NCI-H345 (cell line): ENCODE data around the gene RTN4R.

Experiments used
- DNase-seq: peaks from one replicate; lab custom pipeline; 2025; lab: John Stamatoyannopoulos, UW

The RTN4R gene

DNA sequence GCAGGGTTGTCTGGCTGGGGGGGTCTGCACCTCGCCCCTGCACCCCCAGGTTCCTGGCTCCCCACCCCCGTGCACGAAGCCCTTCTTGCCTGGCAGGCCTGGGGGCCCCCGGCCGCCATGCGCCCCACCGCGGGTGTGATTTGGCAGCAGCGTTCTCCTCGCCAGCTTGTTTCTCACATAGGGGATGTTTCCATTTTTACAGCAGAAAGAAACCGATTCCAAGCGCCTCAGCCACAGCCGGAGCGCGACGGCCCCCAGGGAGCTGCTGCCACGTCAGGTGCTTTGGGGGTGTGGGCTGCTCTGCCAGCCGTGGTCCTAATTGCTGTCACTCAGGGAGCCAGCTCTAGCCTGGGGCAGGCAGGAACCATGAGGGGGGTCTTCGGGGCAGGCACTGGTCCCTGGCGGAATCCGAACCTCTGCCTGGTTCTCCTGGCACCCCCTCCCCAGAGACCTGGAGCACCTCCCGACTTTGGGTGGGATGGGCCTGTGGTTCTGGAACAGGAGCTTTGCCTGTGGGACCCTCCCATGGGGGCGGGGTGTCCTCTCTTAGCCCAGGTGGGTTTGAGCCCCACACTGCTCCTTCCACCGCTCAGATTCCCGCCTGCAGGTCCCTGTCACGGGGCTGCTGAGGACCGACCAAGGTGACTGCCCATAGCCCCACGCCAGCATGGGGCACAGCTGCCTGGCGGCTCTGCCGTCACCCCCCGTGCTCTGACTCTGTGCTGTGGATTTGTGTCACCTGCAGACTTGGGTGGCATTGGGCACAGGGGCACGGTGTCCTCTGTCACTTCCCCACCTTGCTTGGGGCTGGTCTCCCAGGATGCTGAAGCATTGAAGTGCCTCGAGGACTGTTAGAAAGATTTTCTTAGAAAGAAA, 54.0 kb downstream of the RTN4R start:
- no peak for DNase-seq

DNA sequence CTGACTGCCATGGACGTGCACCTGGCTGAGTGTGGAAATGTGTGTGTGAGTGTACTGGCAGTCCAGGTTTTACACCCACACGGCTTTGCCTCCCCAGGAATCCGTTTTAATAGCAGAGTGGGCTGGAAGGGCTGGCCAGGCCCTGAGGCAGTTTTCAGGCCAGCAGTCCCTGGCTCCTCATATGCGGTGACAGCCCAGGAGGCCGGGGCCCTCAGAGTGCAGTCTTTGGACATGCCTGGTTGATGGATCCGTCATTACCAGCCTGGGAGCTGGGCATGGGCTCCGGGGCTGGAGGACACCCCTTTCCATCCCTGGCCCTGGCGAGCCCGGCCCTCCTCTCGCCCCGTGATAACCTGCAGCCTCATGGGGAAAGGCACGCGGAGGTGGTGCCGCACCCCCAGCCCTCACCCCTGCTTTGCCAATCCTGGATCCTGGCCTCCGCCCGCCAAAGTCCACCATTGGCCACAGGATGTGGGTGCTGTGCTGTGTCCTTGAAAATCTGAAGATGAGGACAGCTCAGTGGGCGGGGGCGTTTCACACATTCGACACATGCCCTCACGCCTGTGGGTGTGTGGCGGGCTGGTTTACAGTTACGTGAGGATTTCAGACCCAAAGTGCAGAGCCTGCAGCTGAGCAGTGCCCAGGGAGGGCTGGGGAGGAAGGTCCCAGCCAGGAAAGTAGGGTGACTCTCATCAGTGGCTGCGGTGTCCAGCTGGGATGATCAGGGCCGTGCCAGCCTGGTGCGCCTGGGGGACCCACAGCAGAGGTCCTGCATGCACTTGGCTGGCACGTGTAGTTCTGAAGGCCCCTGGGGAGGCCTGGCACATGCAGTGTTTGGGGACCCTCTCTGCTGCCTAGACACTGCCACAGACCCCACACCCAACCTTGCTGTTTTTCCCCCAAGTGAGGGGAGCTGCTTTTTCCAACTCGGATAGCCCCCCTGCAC, 55.1 kb downstream of the RTN4R start:
- no peak for DNase-seq

DNA sequence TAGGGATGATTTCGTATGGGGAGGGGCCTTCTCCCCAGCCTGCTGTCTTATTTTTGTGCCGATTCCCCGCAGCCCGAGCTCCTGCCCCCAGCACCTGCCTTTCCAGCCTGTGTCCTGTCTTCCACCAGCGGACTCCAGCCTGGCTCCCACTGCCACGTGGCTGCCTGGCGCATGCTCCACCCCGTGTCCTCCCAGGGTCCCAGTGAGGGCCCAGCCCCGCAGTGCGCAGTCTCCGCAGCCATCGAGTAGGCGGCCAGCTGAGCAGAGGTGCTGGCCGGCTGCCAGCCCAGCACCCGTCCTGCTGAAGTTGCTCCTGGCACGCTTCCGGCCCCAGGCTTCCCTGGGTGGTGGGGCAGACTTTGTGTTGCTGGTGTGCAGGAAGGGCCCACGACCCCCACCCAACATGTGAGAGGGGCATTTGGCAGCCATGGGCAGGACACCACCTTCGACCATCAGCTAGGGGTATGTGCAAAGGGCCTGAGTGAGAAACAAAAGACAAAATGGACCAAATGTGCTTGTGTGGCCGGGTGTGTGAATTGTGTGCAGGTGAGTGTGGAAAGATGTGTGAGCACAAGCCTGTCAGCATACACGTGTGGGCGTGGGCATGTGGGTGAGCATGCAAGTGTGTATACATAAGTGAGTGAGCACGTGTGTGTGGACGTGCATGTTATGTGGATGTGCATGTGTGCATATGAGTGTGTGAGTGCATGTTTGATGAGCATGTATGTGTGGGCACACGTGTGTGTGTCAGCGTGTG, 55.9 kb downstream of the RTN4R start:
- DNase-seq = peak; percentile 88

DNA sequence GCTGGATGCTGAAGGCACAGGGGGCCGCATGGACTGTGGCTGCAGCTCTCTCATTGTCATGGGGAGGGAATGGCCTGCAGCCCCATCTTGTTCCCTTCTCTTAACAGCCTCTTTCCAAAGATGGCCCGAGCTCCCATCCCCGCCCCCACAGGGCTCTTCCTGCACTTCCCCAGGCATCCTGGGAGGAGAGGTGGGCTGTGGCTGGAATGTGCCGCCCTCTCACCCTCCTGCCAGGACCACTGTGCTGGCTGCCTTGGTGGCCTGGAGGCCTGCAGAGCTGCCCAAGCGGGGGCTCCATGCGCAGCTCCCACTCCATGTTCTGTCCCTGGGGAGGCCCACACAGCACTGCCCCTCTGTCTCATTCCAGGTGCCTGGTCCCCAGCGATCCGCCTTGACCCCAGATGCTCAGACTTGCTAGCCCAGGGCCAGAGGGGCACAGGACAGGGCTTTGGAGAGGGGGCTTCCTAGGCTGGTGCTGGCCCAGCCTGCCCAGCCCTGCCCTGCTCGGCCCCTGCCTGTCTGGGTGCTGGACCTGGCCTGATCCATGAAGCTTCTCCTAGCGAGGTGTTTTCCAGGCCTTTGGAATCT, 56.6 kb downstream of the RTN4R start:
- DNase-seq = no peak

DNA sequence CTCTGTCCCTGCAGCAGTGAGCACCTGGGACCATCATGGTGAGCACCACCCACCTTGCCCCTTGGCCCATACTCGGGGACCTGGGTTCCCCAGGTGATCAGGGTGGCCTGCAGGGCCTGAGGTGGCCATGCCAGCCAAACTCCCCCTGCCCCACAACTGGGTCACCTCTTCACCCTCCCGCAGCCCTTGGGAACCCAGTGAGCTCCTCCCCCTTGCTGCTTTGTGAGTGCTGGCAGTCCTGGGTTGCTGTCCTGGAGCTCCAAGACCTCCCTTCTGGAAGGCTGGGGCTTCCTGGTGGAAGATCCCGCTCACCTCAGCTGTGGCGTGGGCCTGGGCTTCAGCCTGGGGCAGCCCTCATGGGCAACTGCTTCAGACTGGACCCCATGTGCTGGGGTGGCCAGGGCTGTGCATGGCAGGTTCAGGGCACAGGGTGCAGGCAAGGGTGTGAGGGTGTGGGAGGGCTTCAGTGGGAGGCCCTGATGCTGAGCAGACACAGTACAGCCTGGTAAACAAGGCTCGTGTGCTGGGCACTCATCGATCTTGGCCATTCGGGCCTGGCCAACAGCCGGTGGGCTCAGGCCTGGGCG, 57.6 kb downstream of the RTN4R start:
- DNase-seq = no peak

DNA sequence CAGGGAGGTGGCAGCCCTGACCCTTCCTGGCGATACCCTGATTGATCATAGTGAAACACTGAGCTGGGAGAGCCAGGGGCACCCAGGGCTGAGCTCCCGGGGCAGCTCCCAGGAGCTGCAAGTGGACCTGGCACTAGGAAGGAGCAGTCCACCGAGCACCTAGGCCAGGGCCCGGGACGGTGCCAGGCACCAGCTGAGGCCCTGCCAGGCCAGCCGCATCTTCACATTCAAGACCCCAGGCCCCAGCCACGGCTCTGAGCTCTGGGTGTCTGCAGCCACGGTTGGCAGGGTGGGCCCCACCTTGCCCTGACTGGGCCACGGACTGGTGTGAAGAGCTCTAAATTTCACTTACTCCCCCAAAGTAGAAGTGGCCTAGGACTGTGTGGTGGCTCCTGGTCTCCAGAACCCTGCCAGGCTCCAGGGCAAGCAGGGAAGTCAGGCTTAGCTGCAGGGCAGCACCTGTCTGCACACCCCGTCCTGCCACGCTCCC, 58.3 kb downstream of the RTN4R start:
- DNase-seq = no peak

DNA sequence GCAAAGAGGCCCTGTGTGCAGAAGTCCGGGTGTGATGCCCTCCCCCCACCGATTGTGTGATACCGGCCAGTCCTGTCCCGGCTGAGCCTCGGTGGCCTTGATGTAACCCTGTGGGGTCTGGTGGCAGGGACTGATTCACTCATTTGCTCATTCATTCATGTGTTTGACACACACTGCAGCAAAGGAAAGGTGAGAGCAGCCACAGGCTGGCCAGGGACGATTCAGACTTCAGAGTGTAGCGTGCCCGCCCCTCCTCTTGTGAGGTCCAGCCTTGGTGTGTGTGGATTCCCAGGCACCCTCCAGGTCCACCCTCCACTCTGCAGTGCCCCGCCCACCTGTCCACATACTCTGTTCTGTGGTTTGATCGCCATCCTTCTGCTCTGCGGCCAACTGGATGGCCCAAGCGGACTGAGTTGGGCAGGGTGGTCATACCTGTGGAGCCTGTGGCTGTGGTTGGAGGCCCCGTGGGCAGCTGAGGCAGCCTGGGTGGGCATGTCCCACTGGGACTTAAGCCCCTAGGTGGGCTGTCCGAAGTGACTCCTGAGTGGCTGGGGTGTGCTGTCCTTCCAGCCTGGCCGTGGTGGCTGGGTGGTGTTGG, 59.3 kb downstream of the RTN4R start:
- no peak for DNase-seq

DNA sequence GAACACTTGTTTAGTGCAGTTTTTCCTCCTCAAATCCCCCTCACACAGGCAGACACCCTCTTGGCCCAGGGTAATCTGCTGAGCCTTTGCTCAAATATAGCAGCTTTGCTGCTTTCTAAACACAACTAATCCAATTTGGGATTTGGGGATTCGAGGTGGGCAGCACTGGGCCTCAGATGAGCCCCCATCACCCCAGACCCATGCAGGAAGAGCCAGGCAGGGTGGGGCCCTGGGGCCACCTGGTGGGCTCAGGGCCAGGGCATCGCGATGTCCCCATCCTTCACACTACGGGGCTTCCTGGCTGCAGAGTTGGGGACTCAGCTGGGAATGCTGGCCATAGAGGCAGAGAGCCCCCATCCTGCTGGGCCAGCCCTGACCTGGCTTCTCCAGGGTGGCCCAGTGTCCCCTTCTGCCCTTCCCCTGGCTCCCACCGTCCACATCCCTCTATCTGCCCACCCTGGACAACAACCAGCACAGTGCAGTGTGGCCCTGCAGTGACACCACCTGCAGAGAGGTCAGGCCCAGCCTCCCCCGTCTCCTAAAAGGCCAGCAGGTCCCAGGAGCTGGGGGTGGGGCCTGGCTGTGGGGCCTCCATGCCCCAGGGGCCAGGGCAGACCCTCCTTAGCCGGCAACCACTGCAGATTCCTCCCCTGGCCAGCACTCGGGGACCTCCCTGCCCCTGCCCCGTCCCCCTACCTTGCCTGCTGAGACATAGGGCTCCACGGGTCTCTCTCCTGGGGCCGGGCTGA, 60.7 kb downstream of the RTN4R start:
- no peak for DNase-seq

DNA sequence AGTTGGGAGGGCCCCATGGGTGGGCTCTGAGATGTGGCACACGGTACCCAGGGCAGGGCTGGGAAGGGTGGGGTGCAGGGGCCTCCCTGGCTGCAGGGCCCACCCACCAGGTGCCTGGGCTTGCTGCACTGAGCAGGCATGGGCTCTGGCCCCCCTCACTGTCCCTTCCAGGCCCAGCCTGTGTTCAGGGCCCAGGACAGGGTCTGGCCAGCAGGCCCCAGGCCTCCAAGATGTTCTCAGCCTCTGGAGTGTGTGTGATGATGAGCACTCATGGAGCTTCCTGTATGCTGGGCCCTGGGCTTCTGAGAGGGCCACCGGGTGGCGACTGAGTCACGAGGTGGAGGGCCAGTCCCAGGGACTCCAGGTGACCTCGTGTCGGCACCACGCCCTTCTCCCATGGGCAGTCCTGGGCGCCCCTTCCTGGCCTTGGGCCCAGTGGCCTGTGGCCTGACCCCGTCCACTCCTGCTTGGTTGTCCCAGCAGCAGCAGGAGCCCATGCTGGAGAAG, 61.4 kb downstream of the RTN4R start:
- no peak for DNase-seq

DNA sequence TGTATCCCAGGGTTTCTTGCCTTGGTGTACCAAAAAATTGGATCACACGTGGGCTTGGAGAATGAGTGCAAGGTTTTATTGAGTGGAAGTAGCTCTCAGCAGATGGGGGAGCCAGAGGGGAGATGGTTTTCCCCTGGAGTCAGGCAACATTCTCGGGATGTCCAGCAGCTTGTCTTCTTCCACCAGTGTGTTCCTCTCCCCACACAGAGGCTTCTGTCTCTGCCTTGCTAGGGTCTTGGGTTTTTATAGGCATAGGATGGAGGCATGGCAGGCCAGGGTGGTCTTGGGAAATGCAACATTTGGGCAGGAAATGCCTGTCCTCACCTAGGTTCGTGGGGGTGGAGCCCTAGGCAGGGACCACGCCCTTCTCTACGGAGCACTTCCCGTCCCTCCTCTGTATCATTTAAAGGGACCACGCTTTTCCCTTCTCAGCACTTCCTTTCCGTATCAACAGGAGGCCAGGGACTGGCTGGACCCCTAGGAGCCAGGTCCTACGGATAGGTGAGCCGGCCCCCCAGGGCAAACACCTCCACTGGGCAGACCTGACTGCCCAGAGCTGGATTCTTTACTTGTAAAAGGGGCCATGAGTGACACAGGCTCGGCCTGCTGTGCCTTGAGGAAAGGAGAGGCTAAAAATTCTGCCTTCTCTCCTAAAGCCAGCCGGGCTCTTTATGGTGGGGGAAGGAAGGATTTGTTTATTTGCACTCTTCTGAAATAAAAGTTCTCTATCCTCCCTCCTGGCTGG, 62.0 kb downstream of the RTN4R start:
- DNase-seq = no peak

DNA sequence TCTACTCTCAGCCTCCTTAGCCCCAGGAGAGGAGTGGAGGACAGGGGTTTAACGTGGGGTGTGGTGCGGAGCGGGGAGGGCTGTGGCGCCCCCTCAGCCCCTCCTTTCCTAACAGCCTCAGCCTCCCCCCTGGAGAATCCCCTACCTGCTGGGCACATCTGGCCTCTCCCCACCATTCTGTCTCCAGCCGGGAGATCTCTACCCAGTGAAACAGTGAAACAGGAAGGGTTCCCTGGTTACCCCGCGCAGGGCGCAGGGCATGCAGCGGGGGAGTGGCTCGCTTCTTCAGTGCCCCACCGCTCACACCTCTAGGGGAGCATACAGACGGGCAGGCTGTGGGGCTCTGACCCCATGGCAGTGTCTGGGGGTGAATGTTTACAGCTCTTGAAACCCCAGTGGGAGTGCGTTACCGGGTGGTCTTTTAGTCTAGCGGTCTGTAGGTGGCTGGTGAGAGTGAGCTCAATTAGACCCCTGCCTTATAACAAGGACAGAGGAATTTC, 62.6 kb downstream of the RTN4R start:
- DNase-seq = no peak

DNA sequence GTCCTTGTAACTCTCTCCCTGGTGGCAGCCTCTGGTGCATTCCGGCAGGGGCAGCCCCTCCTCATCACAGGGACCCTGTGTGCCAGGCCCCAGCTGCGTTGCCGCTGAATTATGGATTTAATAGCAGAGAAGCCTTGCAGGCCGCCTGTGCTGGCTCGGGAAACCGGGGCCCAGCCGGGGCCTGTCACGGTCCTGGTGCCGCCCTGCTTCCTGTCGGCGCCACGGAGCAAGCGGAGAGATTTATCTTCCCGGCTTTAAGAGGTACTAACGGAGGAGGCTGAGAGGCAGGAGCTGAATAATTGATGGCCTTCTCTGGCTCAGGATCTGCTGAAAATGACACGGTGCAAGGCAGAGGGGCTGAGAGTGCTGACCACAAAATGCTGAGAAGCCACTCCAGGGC, 63.3 kb downstream of the RTN4R start:
- DNase-seq = no peak

DNA sequence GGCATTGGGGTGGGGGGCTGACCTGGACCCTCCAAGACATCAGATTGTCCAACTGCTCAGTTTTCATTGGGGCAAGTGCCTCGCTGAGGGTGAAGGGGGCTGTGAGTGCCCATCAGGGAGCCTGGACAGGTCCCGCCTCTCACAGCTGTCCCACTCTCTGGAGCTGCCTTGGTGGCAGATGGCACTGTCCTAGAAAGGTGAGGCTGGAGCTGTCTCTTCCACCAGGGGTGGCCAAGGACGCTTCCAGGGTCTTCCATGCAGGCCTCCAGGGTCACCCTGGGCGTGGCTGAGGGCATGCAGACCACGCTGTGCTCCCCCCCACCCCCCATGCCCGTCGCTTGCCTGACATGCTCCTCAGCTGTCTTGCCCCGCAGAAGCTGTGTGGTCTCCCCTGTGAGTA, 63.8 kb downstream of the RTN4R start:
- DNase-seq = no peak

DNA sequence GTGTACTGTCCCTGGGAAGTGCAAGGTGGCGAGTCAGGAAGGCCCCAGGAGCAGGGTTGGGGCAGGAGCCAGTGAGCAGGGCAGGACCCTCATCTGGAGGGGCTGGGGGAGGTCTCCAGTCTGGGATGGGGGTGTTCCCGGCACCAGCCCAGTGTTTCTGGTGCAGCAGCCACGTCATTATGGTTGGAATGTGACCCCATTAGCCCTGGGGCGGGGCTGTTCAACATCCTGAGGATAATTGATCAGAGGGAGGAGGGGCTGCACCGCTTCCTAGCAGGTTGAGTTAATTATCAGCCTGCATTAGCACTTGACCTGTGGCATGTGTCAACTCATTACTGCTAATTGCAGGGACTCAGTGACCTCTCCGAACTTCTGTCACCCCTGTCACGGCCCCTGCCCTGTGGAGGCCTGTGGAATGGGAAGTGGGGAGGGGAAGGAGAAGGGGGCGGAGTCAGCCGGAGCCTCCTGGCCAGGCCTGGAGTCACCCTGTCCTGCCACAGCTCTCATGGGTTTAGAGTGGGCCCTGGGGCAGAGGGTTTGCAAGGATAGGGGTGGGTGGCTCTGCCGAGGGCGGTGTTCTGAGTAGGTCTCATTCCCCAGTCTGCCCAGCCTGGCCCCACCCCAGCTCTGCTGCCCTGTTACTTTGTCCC, 64.4 kb downstream of the RTN4R start:
- no peak for DNase-seq

DNA sequence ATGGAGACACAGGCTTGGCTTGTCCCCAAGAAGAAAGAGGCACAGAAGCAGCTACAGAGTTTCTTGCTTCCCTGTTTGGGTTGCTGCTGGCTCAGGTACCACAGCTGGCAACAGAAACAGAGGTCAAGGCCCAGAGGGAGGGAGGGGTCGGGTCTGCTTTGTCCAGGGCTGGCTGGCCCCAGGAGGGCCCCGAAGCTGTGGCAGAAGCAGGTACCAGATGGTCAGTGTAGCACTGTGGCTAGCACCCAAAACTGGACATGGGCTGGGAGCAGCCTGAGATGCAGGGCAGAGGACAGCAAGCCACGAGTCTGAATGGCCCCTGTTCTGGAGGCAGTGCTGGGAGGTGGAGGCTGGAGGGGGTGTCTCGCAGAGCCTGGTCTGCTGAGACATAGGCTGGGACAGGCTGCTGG, 65.0 kb downstream of the RTN4R start:
- no peak for DNase-seq

DNA sequence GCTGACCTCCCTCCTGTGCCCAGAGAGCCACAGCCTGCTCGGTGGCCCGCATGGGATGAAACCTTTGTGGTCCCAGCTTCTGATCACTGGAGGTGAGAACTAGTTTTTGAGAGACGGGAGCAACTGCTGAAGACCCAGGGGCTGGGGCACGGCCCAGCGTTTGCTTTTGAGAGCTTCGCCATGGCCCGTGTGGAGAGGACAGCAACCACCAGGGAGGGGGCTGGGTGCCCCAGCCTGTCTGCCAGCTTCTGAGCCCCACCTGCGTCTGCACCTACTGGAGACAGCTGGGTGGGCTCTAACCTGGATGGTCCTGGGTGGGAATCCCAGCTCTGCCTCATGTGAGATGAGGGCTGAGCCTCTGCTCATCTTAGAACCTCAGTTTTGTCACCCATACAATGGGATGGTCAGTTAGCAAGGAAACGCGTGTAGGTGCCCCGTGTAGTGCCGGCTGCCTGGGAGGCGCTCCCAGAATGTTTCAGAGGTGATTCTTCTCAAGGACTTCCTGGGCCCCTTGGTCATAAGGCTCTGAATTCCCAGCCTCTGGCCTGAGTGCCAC, 66.2 kb downstream of the RTN4R start:
- DNase-seq = no peak

DNA sequence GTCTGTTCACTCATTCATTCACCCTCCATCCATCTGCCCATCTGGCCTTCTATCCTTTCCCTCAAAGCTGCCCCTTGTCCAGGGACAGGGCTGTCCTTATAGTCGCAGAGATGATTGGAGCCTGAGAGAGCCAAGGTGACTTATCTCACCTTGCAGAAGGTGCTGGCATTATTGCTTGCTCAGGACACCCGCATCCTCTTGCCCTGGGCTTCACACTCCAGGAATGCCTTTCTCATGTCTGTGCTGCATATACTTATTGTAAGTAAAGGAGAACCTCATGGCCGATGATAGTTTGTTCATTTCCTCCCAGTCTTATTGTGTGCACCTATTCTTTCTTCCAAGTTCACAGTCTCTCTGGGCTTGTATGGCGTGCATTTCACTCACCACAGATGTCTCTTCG, 68.2 kb downstream of the RTN4R start:
- no peak for DNase-seq

DNA sequence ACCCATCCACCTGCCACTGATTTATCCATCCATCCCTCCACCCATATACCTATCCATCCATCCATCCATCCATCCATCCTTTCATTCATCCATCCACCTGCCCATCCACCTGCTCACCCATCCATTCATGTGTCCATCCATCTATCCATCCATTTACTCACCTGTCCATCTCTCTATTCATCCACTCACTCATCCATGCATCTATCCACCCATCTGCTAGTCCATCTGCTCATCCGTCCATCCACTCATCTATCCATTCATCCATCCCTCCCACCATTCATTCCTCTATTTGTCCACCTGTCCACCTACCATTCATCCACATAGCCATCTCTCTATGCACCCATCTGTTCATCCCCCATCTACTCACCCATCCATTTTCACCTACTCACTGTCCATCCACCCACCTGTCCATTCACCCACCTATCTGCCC, 68.7 kb downstream of the RTN4R start:
- DNase-seq = no peak
